Measurements from ENCODE around the gene PTPN3. TPM values are rescaled to one million over a fixed set of nuclear protein-coding genes. Genes with fewer than 3 reads are reported as not detected.
"Not testable (repeated sequence)": the region's sequence is repeated elsewhere in the genome, so short reads cannot be mapped to it uniquely, and the experiment has no call there.

PTPN3 gene
- total and polyA plus RNA-seq, 2 experiments from 2014 or later: 1.4 to 2.6 TPM

- ATAC-seq (no peak), DNase-seq (ENCODE audit: low spot score) (no peak)
- Mint-ChIP-seq H3K4me3 (no peak overlapping the region), H3K4me1 (no peaks in the 10 kb centered on the region), H3K36me3 (ENCODE audit: low read depth) (no peaks in the 10 kb centered on the region), H3K27ac (no peak overlapping the region), H3K9me3 (no peaks in the 10 kb centered on the region), H3K27me3 (ENCODE audit: insufficient read depth, low read depth, poor library complexity) (peaks cover 2% of the 10 kb centered on the region)
- no peaks in the 10 kb centered on the region for H3K4me1 ChIP-seq (ENCODE audit: insufficient read depth)
- H3K27ac ChIP-seq (ENCODE audit: low read depth): no peak overlapping the region
- no peaks in the 10 kb centered on the region for H3K27me3 ChIP-seq (ENCODE audit: insufficient read depth)
- H3K36me3 ChIP-seq (ENCODE audit: insufficient read depth): no peaks in the 10 kb centered on the region
- H3K9me2 ChIP-seq (ENCODE audit: insufficient read depth): no peaks in the 10 kb centered on the region
- TF ChIP-seq EZH2phosphoT487 (IDR thresholded peaks at IDR 0.05; ENCODE audit: unreplicated experiment): no peak
- no peak for TF ChIP-seq ZNF114 (CRISPR knock-in tag; IDR thresholded peaks at IDR 0.05)
- no peaks in the 10 kb centered on the region for H3F3A ChIP-seq (replicated peaks; ENCODE audit: low read depth)
- no peak overlapping the region for H2AFZ ChIP-seq
- no peaks in the 10 kb centered on the region for H4K20me1 ChIP-seq (replicated peaks; ENCODE audit: insufficient read depth)
- H3K79me2 ChIP-seq (replicated peaks; ENCODE audit: insufficient read depth): no peaks in the 10 kb centered on the region
- H3K4me3 ChIP-seq: no peak overlapping the region
- H3K4me2 ChIP-seq: no peak overlapping the region
Measured at GRCh38 chr9:109510506-109510905, 12.4 kb upstream of the PTPN3 start.

GRCh38 chr9:109510042-109510441 is 11.9 kb upstream of the PTPN3 start:
- not testable (repeated sequence) for H3K27me3 ChIP-seq (ENCODE audit: insufficient read depth); H3K79me2 ChIP-seq (replicated peaks; ENCODE audit: insufficient read depth); H3K27me3 Mint-ChIP-seq (ENCODE audit: insufficient read depth, low read depth, poor library complexity); H3K27ac Mint-ChIP-seq; DNase-seq (ENCODE audit: low spot score); H3K4me1 Mint-ChIP-seq; H3K4me3 ChIP-seq; ATAC-seq; H3K4me3 Mint-ChIP-seq; H2AFZ ChIP-seq; H3K36me3 Mint-ChIP-seq (ENCODE audit: low read depth); H3K4me2 ChIP-seq; H4K20me1 ChIP-seq (replicated peaks; ENCODE audit: insufficient read depth); H3K4me1 ChIP-seq (ENCODE audit: insufficient read depth); H3K9me3 Mint-ChIP-seq; H3F3A ChIP-seq (replicated peaks; ENCODE audit: low read depth); H3K9me2 ChIP-seq (ENCODE audit: insufficient read depth); H3K27ac ChIP-seq (ENCODE audit: low read depth); H3K36me3 ChIP-seq (ENCODE audit: insufficient read depth)

- DNase-seq (ENCODE audit: low spot score) (no peak), ATAC-seq (no peak)
- H3K36me3 Mint-ChIP-seq (ENCODE audit: low read depth): no peaks in the 10 kb centered on the region
- Histone ChIP-seq H4K20me1 (replicated peaks; ENCODE audit: insufficient read depth) (no peaks in the 10 kb centered on the region), H3K4me2 (no peak overlapping the region), H3K27me3 (ENCODE audit: insufficient read depth) (no peaks in the 10 kb centered on the region), H3K4me1 (ENCODE audit: insufficient read depth) (no peaks in the 10 kb centered on the region), H3K27ac (ENCODE audit: low read depth) (no peak overlapping the region), H3K9me2 (ENCODE audit: insufficient read depth) (no peaks in the 10 kb centered on the region), H3F3A (replicated peaks; ENCODE audit: low read depth) (no peaks in the 10 kb centered on the region), H3K36me3 (ENCODE audit: insufficient read depth) (no peaks in the 10 kb centered on the region), H3K79me2 (replicated peaks; ENCODE audit: insufficient read depth) (no peaks in the 10 kb centered on the region), H3K4me3 (no peak overlapping the region), H2AFZ (no peak overlapping the region)
- H3K9me3 Mint-ChIP-seq: no peaks in the 10 kb centered on the region
- H3K27ac Mint-ChIP-seq: no peak overlapping the region
- H3K4me1 Mint-ChIP-seq: peaks cover 3% of the 10 kb centered on the region; the same call in 2 of the 3 replicates
- peaks cover 2% of the 10 kb centered on the region for H3K27me3 Mint-ChIP-seq (ENCODE audit: insufficient read depth, low read depth, poor library complexity)
- no peak overlapping the region for H3K4me3 Mint-ChIP-seq
- TF ChIP-seq CREB1 (CRISPR knock-in tag; IDR thresholded peaks at IDR 0.05; ENCODE audit: low read depth) (no peak), NANOG (IDR thresholded peaks at IDR 0.05; ENCODE audit: borderline replicate concordance) (no peak), CTCF (conservative IDR thresholded peaks at IDR 0.05; ENCODE audit: low read depth in 2 of 2) (no peak), POLR2AphosphoS5 (IDR thresholded peaks at IDR 0.05; ENCODE audit: low read depth) (no peak), EZH2phosphoT487 (IDR thresholded peaks at IDR 0.05; ENCODE audit: unreplicated experiment) (no peak), JUNB (IDR thresholded peaks at IDR 0.05; ENCODE audit: unreplicated experiment) (no peak)
- TF ChIP-seq, protein P1, sequence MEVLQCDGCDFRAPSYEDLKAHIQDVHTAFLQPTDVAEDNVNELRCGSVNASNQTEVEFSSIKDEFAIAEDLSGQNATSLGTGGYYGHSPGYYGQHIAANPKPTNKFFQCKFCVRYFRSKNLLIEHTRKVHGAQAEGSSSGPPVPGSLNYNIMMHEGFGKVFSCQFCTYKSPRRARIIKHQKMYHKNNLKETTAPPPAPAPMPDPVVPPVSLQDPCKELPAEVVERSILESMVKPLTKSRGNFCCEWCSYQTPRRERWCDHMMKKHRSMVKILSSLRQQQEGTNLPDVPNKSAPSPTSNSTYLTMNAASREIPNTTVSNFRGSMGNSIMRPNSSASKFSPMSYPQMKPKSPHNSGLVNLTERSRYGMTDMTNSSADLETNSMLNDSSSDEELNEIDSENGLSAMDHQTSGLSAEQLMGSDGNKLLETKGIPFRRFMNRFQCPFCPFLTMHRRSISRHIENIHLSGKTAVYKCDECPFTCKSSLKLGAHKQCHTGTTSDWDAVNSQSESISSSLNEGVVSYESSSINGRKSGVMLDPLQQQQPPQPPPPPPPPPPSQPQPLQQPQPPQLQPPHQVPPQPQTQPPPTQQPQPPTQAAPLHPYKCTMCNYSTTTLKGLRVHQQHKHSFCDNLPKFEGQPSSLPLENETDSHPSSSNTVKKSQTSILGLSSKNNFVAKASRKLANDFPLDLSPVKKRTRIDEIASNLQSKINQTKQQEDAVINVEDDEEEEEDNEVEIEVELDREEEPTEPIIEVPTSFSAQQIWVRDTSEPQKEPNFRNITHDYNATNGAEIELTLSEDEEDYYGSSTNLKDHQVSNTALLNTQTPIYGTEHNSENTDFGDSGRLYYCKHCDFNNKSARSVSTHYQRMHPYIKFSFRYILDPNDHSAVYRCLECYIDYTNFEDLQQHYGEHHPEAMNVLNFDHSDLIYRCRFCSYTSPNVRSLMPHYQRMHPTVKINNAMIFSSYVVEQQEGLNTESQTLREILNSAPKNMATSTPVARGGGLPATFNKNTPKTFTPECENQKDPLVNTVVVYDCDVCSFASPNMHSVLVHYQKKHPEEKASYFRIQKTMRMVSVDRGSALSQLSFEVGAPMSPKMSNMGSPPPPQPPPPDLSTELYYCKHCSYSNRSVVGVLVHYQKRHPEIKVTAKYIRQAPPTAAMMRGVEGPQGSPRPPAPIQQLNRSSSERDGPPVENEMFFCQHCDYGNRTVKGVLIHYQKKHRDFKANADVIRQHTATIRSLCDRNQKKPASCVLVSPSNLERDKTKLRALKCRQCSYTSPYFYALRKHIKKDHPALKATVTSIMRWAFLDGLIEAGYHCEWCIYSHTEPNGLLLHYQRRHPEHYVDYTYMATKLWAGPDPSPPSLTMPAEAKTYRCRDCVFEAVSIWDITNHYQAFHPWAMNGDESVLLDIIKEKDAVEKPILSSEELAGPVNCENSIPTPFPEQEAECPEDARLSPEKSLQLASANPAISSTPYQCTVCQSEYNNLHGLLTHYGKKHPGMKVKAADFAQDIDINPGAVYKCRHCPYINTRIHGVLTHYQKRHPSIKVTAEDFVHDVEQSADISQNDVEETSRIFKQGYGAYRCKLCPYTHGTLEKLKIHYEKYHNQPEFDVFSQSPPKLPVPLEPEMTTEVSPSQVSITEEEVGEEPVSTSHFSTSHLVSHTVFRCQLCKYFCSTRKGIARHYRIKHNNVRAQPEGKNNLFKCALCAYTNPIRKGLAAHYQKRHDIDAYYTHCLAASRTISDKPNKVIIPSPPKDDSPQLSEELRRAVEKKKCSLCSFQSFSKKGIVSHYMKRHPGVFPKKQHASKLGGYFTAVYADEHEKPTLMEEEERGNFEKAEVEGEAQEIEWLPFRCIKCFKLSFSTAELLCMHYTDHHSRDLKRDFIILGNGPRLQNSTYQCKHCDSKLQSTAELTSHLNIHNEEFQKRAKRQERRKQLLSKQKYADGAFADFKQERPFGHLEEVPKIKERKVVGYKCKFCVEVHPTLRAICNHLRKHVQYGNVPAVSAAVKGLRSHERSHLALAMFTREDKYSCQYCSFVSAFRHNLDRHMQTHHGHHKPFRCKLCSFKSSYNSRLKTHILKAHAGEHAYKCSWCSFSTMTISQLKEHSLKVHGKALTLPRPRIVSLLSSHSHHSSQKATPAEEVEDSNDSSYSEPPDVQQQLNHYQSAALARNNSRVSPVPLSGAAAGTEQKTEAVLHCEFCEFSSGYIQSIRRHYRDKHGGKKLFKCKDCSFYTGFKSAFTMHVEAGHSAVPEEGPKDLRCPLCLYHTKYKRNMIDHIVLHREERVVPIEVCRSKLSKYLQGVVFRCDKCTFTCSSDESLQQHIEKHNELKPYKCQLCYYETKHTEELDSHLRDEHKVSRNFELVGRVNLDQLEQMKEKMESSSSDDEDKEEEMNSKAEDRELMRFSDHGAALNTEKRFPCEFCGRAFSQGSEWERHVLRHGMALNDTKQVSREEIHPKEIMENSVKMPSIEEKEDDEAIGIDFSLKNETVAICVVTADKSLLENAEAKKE (CRISPR knock-in tag; IDR thresholded peaks at IDR 0.05): no peak
Measured at GRCh38 chr9:109509611-109510010, 11.5 kb upstream of the PTPN3 start.
